SU-DHL-6 (cell line): Measurements from ENCODE around the gene MS4A12.

Experiments
- H2AFZ ChIP-seq: fragments of 200-600 bp; sonication (generic); 2 replicates; pipeline ENCODE4 v1.6.1; 2014; ENCODE audit warnings: low read depth, mild to moderate bottlenecking, moderate library complexity, mixed read lengths, antibody characterized with exemption, low read length; ENCODE audit not compliant: severe bottlenecking
- H3F3A ChIP-seq: fragments of 200-600 bp; shearing (Covaris generic); 2 replicates; pipeline ENCODE4 v1.6.0; 2016; ENCODE audit warnings: antibody characterized with exemption, mild to moderate bottlenecking; ENCODE audit not compliant: insufficient read depth
- H3K27ac ChIP-seq: fragments of 200-600 bp; sonication (generic); 2 replicates; pipeline ENCODE4 v1.5.1; 2016; ENCODE audit warnings: low read depth, mild to moderate bottlenecking, low read length, moderate library complexity, mixed read lengths
- H3K27me3 ChIP-seq: fragments of 200-600 bp; sonication (generic), shearing (Covaris generic); 2 replicates; pipeline ENCODE4 v1.6.0; 2014; ENCODE audit warnings: mild to moderate bottlenecking, low read length
- H3K36me3 ChIP-seq: fragments of 200-600 bp; sonication (generic); 2 replicates; pipeline ENCODE4 v1.6.1; 2014; ENCODE audit warnings: mild to moderate bottlenecking, low read length, mixed read lengths
- H3K4me2 ChIP-seq: fragments of 300-600, 200-600 bp; shearing (Covaris generic), sonication (generic); 2 replicates; pipeline ENCODE4 v1.6.0; 2014; ENCODE audit warnings: low read length, low read depth, mild to moderate bottlenecking; ENCODE audit not compliant: poor library complexity, severe bottlenecking
- H3K4me3 ChIP-seq: fragments of 200-600 bp; sonication (generic); 2 replicates; pipeline ENCODE4 v1.5.1; 2014; ENCODE audit warnings: antibody characterized with exemption, low read length, mild to moderate bottlenecking, mixed read lengths; ENCODE audit not compliant: insufficient read depth, poor library complexity, severe bottlenecking
- H3K79me2 ChIP-seq: fragments of 200-600 bp; sonication (generic); 2 replicates; pipeline ENCODE4 v1.6.1; 2014; ENCODE audit warnings: mild to moderate bottlenecking, low read length, moderate library complexity; ENCODE audit not compliant: insufficient read depth
- H3K9ac ChIP-seq: fragments of 200-600 bp; sonication (generic); 2 replicates; pipeline ENCODE4 v1.7.0; 2014; ENCODE audit warnings: mild to moderate bottlenecking, low read length
- H3K9me2 ChIP-seq: fragments of 200-600 bp; sonication (generic); replicated peaks from 2 replicates; pipeline ENCODE4 v1.6.1; 2014; ENCODE audit warnings: low read length; ENCODE audit not compliant: insufficient read depth
- H3K9me3 ChIP-seq: fragments of 200-600 bp; sonication (generic); 2 replicates; pipeline ENCODE4 v1.6.1; 2014; ENCODE audit warnings: low read length, mixed read lengths; ENCODE audit not compliant: insufficient read depth
- H4K20me1 ChIP-seq: fragments of 200-600 bp; sonication (generic); 2 replicates; pipeline ENCODE4 v1.6.1; 2014; ENCODE audit warnings: low read depth, mild to moderate bottlenecking, antibody characterized with exemption, low read length, moderate library complexity, mixed read lengths
- EZH2phosphoT487 ChIP-seq: fragments of 200-600 bp; sonication (generic), shearing (Covaris generic); conservative IDR thresholded peaks from 2 replicates; pipeline ENCODE4 v1.6.1; 2018; ENCODE audit warnings: mild to moderate bottlenecking, antibody characterized with exemption, low read length, moderate library complexity, mixed read lengths
- TF ChIP-seq, protein P1 (sequence below): fragments of 200-600 bp; sonication (generic); IDR thresholded peaks from one replicate; pipeline ENCODE4 v1.5.1; 2017; ENCODE audit warnings: antibody characterized with exemption, mild to moderate bottlenecking, low read length, moderate library complexity; ENCODE audit not compliant: insufficient read depth, poor library complexity, severe bottlenecking

The MS4A12 gene

DNA sequence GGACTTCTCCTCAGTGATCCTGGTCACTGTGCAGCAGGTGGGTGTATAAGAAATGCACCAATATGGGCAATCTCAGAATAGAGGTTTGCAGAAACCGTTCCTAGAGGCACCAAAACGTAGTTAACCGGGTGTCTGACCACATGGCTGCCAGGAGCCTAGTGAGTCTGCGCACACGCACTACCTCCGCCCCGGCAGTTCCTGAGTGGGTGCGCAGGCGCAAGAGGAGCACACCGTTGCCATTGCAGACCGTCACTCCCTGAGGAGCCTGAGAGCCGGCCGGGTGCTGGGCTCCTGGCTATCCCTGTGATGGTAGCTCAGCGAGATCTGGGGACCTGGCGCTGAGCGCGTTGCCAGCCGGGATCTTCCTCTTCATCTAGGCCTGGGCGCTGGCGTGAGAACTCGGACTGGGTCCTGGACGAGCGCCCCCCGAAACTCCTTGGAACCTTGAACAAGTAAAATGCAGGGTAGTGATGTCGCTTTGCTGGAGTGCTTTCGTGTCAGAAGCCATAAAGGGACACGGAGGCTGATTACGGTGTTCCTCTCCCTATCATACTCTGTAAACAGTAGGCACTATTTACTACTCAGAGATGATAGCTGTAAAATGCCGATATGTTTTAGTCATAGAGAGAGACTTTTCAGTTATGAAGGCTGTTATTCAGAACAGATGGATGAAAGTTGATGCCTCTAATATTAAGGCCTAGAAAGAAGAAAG, 22.7 kb downstream of the MS4A12 start, which contains the start of gene MS4A13:
Gene MS4A13, plus strand, starts transcription at position 249 of the 712 bp plus-strand sequence. CDS start 2,692 bp downstream, outside the sequence.
- Histone ChIP-seq H3K27me3 (no peaks in the 10 kb centered on the region), H3K9ac (no peak within 1 kb of the TSS), H3K9me2 (no peaks in the 10 kb centered on the region), H3K4me2 (no peak within 1 kb of the TSS), H3F3A (no peaks in the 10 kb centered on the region), H3K4me3 (no peak within 1 kb of the TSS), H3K36me3 (no peaks in the 10 kb centered on the region), H3K27ac (no peak within 1 kb of the TSS), H3K9me3 (no peaks in the 10 kb centered on the region), H4K20me1 (no peaks in the 10 kb centered on the region), H3K79me2 (no peaks in the 10 kb centered on the region), H2AFZ (no peak within 1 kb of the TSS)
- TF ChIP-seq, protein P1, sequence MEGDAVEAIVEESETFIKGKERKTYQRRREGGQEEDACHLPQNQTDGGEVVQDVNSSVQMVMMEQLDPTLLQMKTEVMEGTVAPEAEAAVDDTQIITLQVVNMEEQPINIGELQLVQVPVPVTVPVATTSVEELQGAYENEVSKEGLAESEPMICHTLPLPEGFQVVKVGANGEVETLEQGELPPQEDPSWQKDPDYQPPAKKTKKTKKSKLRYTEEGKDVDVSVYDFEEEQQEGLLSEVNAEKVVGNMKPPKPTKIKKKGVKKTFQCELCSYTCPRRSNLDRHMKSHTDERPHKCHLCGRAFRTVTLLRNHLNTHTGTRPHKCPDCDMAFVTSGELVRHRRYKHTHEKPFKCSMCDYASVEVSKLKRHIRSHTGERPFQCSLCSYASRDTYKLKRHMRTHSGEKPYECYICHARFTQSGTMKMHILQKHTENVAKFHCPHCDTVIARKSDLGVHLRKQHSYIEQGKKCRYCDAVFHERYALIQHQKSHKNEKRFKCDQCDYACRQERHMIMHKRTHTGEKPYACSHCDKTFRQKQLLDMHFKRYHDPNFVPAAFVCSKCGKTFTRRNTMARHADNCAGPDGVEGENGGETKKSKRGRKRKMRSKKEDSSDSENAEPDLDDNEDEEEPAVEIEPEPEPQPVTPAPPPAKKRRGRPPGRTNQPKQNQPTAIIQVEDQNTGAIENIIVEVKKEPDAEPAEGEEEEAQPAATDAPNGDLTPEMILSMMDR = no peak
- no peak for TF ChIP-seq EZH2phosphoT487

DNA sequence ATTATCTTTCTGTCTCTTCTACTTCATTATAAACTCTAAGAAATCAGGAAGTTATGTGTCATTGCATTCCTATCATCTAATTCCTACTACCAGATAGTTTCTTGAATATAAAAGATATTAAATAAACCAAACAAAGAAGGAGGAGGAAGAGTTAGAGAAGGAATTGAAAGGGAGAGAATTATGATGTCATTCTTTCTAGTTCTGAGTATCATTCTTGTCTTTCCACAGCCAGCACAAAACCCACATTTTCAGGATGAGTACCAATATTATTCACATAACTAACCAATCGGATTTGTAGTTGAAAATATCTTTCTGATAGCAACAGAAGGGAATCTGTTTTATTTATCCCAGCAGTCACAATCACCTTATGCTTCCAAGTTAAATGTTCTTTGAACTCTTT, 35.9 kb downstream of the MS4A12 start:
- Histone ChIP-seq H3K9me2 (no peaks in the 10 kb centered on the region), H3K27me3 (no peaks in the 10 kb centered on the region), H3F3A (no peaks in the 10 kb centered on the region), H3K36me3 (no peaks in the 10 kb centered on the region), H3K4me2 (peak overlapping the region; percentile 11), H3K4me3 (no peak overlapping the region), H4K20me1 (no peaks in the 10 kb centered on the region), H2AFZ (no peak overlapping the region), H3K9ac (no peak overlapping the region), H3K79me2 (no peaks in the 10 kb centered on the region), H3K27ac (no peak overlapping the region), H3K9me3 (no peaks in the 10 kb centered on the region)
- no peak for TF ChIP-seq EZH2phosphoT487
- TF ChIP-seq, protein P1 = no peak

DNA sequence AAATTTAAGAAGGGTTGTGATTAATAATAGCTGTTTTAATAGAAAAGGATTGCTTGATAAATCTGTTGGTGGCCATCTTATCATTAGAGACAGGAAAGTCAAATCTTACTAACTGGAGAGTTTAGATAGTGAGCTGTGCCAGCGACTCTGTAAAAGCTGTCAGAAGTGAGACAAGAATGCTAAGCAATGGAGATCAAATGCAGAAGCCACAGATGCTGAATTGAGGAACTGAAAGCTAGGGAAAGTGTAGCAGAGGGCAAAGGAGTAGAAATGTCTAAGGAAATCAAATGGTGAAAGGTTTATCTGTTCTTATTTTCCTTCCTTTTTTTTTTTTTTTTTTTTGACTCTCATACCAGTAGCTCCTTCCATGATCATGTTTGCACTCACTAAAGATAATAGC, 36.4 kb downstream of the MS4A12 start:
- no peak overlapping the region for H3K27ac ChIP-seq
- H3K4me2 ChIP-seq = peak overlapping the region; percentile 11

More for the DNA sequence above, 36.4 kb downstream of the MS4A12 start:
- H3K4me3 ChIP-seq = no peak overlapping the region
- no peak overlapping the region for H2AFZ ChIP-seq
- H3F3A ChIP-seq = no peaks in the 10 kb centered on the region
- no peak overlapping the region for H3K9ac ChIP-seq
- H3K36me3 ChIP-seq = no peaks in the 10 kb centered on the region
- no peaks in the 10 kb centered on the region for H3K9me3 ChIP-seq
- H3K27me3 ChIP-seq = no peaks in the 10 kb centered on the region
- H3K79me2 ChIP-seq = no peaks in the 10 kb centered on the region
- TF ChIP-seq EZH2phosphoT487 = no peak
- TF ChIP-seq, protein P1 = no peak
- no peaks in the 10 kb centered on the region for H3K9me2 ChIP-seq
- no peaks in the 10 kb centered on the region for H4K20me1 ChIP-seq
